ENCODE data around the gene JUNB.

- TF ChIP-seq CTCF (IDR thresholded peaks at IDR 0.05; ENCODE audit: insufficient read depth, low read depth, low read length) (no peak), EZH2 (IDR thresholded peaks at IDR 0.05; ENCODE audit: insufficient read depth, low read length) (no peak)
Measured at GRCh38 chr19:12764698-12765097, 26.6 kb upstream of the JUNB start.

Measured in astrocyte (in vitro differentiated cells and primary cell).